H1 (cell line): Measurements from ENCODE around the gene DCN. TPM values are rescaled to one million over a fixed set of nuclear protein-coding genes. Genes with fewer than 3 reads are reported as not detected.

Experiments used
- CTCF ChIA-PET: fragments of 300-600 bp; sonication (Branson Sonifier 250); formaldehyde crosslinking; loops from one replicate; lab custom pipeline; 2021; ENCODE audit not compliant: partially characterized antibody; lab: Charles Lee
- POLR2A ChIA-PET: fragments of 300-600 bp; sonication (Branson Sonifier 250); formaldehyde crosslinking; loops from one replicate; lab custom pipeline; 2021; ENCODE audit warnings: inconsistent platforms; ENCODE audit not compliant: partially characterized antibody; lab: Charles Lee
- DNase-seq, 2 experiments: peaks; one replicate each; pipeline versions ENCODE4 v3.0.0 to v3.0.0-alpha.2; 2010 to 2022; ENCODE audit warnings: low spot score in 2 of 2, low read depth in 1 of 2, mixed read lengths in 1 of 2
- FAIRE-seq: peaks from 2 replicates; lab custom pipeline; 2011; peaks lifted over from hg19 to GRCh38; lab: Jason Lieb, UNC
- H2AFZ ChIP-seq: 2 replicates; pipeline ENCODE4 v1.8.1; 2012; ENCODE audit warnings: low read length, inconsistent platforms
- H2AK5ac ChIP-seq: 2 replicates; pipeline ENCODE4 v1.6.1; 2013; ENCODE audit warnings: low read depth, low read length
- H2BK120ac ChIP-seq: replicated peaks from 2 replicates; pipeline ENCODE3; 2013; ENCODE audit warnings: low read depth, low read length, inconsistent platforms
- H2BK12ac ChIP-seq: 2 replicates; pipeline ENCODE4 v1.6.1; 2013; ENCODE audit warnings: low read depth, low read length
- H2BK15ac ChIP-seq: 2 replicates; pipeline ENCODE4 v1.6.1; 2013; ENCODE audit warnings: low read length
- H2BK20ac ChIP-seq: 2 replicates; pipeline ENCODE4 v1.6.1; 2013; ENCODE audit warnings: low read length
- H2BK5ac ChIP-seq: 2 replicates; pipeline ENCODE4 v1.6.1; 2013; ENCODE audit warnings: low read depth, low read length
- H3K14ac ChIP-seq: 2 replicates; pipeline ENCODE4 v1.6.1; 2013; ENCODE audit warnings: inconsistent platforms; ENCODE audit not compliant: insufficient read length
- H3K18ac ChIP-seq: 2 replicates; pipeline ENCODE4 v1.6.1; 2013; ENCODE audit warnings: low read length; ENCODE audit errors: extremely low read depth
- H3K23ac ChIP-seq: 2 replicates; pipeline ENCODE4 v1.6.1; 2013; ENCODE audit warnings: inconsistent platforms; ENCODE audit not compliant: insufficient read length
- H3K23me2 ChIP-seq: 2 replicates; pipeline ENCODE4 v1.6.1; 2013; ENCODE audit warnings: low read depth, low read length
- H3K27ac ChIP-seq: 2 replicates; pipeline ENCODE4 v1.6.1; 2011; ENCODE audit warnings: low read depth, low read length, inconsistent platforms
- H3K27me3 ChIP-seq, 4 experiments: replicated peaks in 1 of 4; 1 replicate in 1 of 4; 2 replicates in 3 of 4; pipeline versions ENCODE4 v1.6.1 to v1.8.1; 2011 to 2013; ENCODE audit warnings: low read length in 3 of 4, mild to moderate bottlenecking in 3 of 4, inconsistent platforms in 2 of 4, mixed read lengths in 2 of 4, moderate library complexity in 1 of 4; ENCODE audit not compliant: control insufficient read depth in 3 of 4, insufficient read depth in 3 of 4; ENCODE audit errors: extremely low read depth in 1 of 4
- H3K36me3 ChIP-seq, 4 experiments: 2 replicates each; pipeline versions ENCODE4 v1.6.1 to v1.8.1; 2011 to 2013; ENCODE audit warnings: mild to moderate bottlenecking in 4 of 4, low read length in 3 of 4, moderate library complexity in 2 of 4, control low read depth in 1 of 4, inconsistent platforms in 1 of 4; ENCODE audit not compliant: insufficient read depth in 4 of 4, control insufficient read depth in 2 of 4
- H3K4ac ChIP-seq: replicated peaks from 2 replicates; pipeline ENCODE3; 2013; ENCODE audit warnings: low read length, low read depth, mixed read lengths, inconsistent platforms; ENCODE audit not compliant: insufficient read length
- H3K4me1 ChIP-seq, 4 experiments: replicated peaks in 1 of 4; 1 replicate in 1 of 4; 2 replicates in 3 of 4; pipeline versions ENCODE4 v1.6.1 to v1.8.1; 2011 to 2013; ENCODE audit warnings: low read length in 3 of 4, inconsistent platforms in 2 of 4, mixed read lengths in 1 of 4; ENCODE audit not compliant: insufficient read depth in 4 of 4, control insufficient read depth in 3 of 4
- H3K4me2 ChIP-seq, 2 experiments: 2 replicates each; pipeline versions ENCODE4 v1.6.1 to v1.8.1; 2011 to 2013; ENCODE audit warnings: low read depth in 2 of 2, low read length in 2 of 2, control low read depth in 1 of 2, inconsistent platforms in 1 of 2, mild to moderate bottlenecking in 1 of 2; ENCODE audit not compliant: insufficient read depth in 1 of 2
- H3K4me3 ChIP-seq, 4 experiments: fragments of 200-600, 300-600 bp in 1 of 4; sonication (generic), shearing (Covaris generic), sonication (Bioruptor Twin) in 1 of 4; 2 replicates each; pipeline versions ENCODE4 v1.5.1 to v1.8.1; 2011 to 2016; ENCODE audit warnings: low read length in 4 of 4, low read depth in 3 of 4, control low read depth in 2 of 4, inconsistent platforms in 2 of 4, mild to moderate bottlenecking in 2 of 4, mixed read lengths in 1 of 4, moderate library complexity in 1 of 4; ENCODE audit not compliant: insufficient read depth in 2 of 4; ENCODE audit errors: extremely low read depth in 1 of 4
- H3K56ac ChIP-seq: replicated peaks from 2 replicates; pipeline ENCODE3; 2013; ENCODE audit warnings: low read depth, mild to moderate bottlenecking, mixed read lengths, low read length, inconsistent platforms; ENCODE audit not compliant: insufficient read length
- H3K79me1 ChIP-seq: 2 replicates; pipeline ENCODE4 v1.6.1; 2013; ENCODE audit warnings: low read depth, low read length, control low read depth
- H3K79me2 ChIP-seq, 2 experiments: 2 replicates each; pipeline versions ENCODE4 v1.6.1 to v1.8.1; 2012 to 2013; ENCODE audit warnings: low read length in 2 of 2, mild to moderate bottlenecking in 2 of 2, inconsistent platforms in 1 of 2; ENCODE audit not compliant: insufficient read depth in 2 of 2, control insufficient read depth in 1 of 2
- H3K9ac ChIP-seq, 4 experiments: replicated peaks in 1 of 4; 1 replicate in 1 of 4; 2 replicates in 3 of 4; pipeline versions ENCODE4 v1.6.1 to v1.8.1; 2011 to 2013; ENCODE audit warnings: low read depth in 3 of 4, low read length in 3 of 4, control low read depth in 2 of 4, mild to moderate bottlenecking in 2 of 4, moderate library complexity in 2 of 4, inconsistent platforms in 1 of 4; ENCODE audit errors: extremely low read depth in 1 of 4
- H3K9me3 ChIP-seq, 2 experiments: 2 replicates each; pipeline versions ENCODE4 v1.6.1 to v1.8.1; 2012 to 2013; ENCODE audit warnings: mild to moderate bottlenecking in 2 of 2, moderate library complexity in 2 of 2, control low read depth in 1 of 2, inconsistent platforms in 1 of 2, low read depth in 1 of 2, low read length in 1 of 2, mixed read lengths in 1 of 2; ENCODE audit not compliant: insufficient read depth in 2 of 2
- H4K20me1 ChIP-seq, 2 experiments: replicated peaks in 1 of 2; 2 replicates each; pipeline versions ENCODE3 to v1.8.1; 2011 to 2013; ENCODE audit warnings: inconsistent platforms in 2 of 2, low read length in 2 of 2, mild to moderate bottlenecking in 1 of 2; ENCODE audit not compliant: insufficient read depth in 2 of 2, control insufficient read depth in 1 of 2
- H4K5ac ChIP-seq: 2 replicates; pipeline ENCODE4 v1.6.1; 2013; ENCODE audit warnings: low read length, low read depth, mixed read lengths, inconsistent platforms; ENCODE audit not compliant: insufficient read length
- H4K8ac ChIP-seq: 2 replicates; pipeline ENCODE4 v1.8.0; 2013; ENCODE audit warnings: mild to moderate bottlenecking, moderate library complexity, low read length, inconsistent platforms; ENCODE audit not compliant: insufficient read depth; ENCODE audit errors: extremely low read depth
- H4K91ac ChIP-seq: replicated peaks from 2 replicates; pipeline ENCODE3; 2013; ENCODE audit warnings: low read length, mixed read lengths, inconsistent platforms; ENCODE audit not compliant: insufficient read length
- EGR1 ChIP-seq: IDR thresholded peaks from 2 replicates; pipeline ENCODE4 v1.6.1; 2011; ENCODE audit warnings: low read depth, low read length, borderline replicate concordance
- WGBS, 2 experiments: shearing (Covaris generic) in 1 of 2; methylation state at CpG; one replicate each; pipeline versions ENCODE4 v1.1.6 to v1.1.7; 2013 to 2015; ENCODE audit warnings: low lambda C conversion rate in 2 of 2, mixed read lengths in 2 of 2, inconsistent platforms in 1 of 2, low coverage in 1 of 2, missing lambda C conversion rate in 1 of 2; ENCODE audit not compliant: insufficient replicate concordance in 2 of 2, insufficient coverage in 1 of 2, insufficient read length in 1 of 2; ENCODE audit errors: extremely low coverage in 1 of 2, missing lambda C conversion rate in 1 of 2; 5-methylcytosine and 5-hydroxymethylcytosine counted together
- polyA plus RNA-seq, 7 experiments: library from polyadenylated mRNA; depleted of rRNA in 3 of 7; stranded (reverse) in 5 of 7; unstranded in 2 of 7; fragments of >200 nt in 5 of 7; fragments of 200-250 nt in 2 of 7; gene quantifications; 1 replicate in 5 of 7; 2 replicates in 1 of 7; 4 replicates in 1 of 7; pipeline versions ENCODE4 v1.2.1 to v1.2.3, GENCODE V29; 2011 to 2013; ENCODE audit warnings: missing spikeins in 2 of 7, mixed read lengths in 2 of 7
- total RNA-seq: library from RNA; stranded (reverse); fragmentation: NEBNext Ultra II Directional; extraction: Animal tissue kit (Norgen Biotek cat#: 25700); gene quantifications from 2 replicates; pipeline ENCODE4 v1.2.1, GENCODE V29; 2021

Gene DCN
- total and polyA plus RNA-seq, 2 of the 8 experiments (the other 6 are each of a cell fraction or from before 2014, with no cell fraction given): not detected

DNA sequence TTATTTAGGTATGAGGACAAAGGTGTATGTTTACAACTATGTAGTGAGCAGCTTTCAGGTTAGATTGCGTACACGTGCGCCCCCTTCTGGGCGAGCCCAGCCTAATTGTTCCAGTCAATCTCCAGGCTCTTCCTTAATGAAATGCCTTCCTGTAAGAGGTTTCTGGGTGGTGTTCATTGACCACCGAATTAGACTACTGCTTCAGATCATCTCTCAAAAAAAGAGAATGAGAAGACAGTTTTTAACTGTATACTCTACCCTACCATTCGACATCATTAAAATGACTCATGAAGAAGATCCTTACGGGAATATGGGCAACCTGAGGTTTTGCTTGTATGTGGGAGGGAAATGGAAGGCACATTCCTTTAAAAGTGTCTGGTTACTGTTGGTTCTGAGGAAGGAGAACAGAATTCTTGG is 73.5 kb downstream of the DCN start:
- no peak overlapping the region for H2AK5ac ChIP-seq
- H3K18ac ChIP-seq: no peak overlapping the region
- 16% methylated on average over 7 of the region's 7 CpGs; no CpG with 5 or more reads in 1 of the 2 experiments for WGBS, 2 experiments
- no peak overlapping the region for H3K27ac ChIP-seq
- no peaks in the 10 kb centered on the region for H3K9me3 ChIP-seq
- no peak overlapping the region for H3K4ac ChIP-seq
- no peaks in the 10 kb centered on the region for H3K79me1 ChIP-seq
- no peak overlapping the region for H2BK20ac ChIP-seq
- no peak overlapping the region for H3K4me2 ChIP-seq
- DNase-seq (peak; percentile 69 to 90), FAIRE-seq (peak; percentile 66)
- H3K23me2 ChIP-seq: no peaks in the 10 kb centered on the region
- H2BK120ac ChIP-seq: no peak overlapping the region
- H4K91ac ChIP-seq: no peak overlapping the region
- H3K4me3 ChIP-seq: no peak overlapping the region
- CTCF ChIA-PET: interaction anchor here (0.6 to 3.5 kb wide), 42 partner anchors 9 to 246 kb away, joined by 3 to 29 read pairs (median 4); partner anchors contain the start of gene DCN
- H2BK5ac ChIP-seq: no peak overlapping the region
- no peaks in the 10 kb centered on the region for H4K20me1 ChIP-seq
- H3K4me1 ChIP-seq: no peaks in the 10 kb centered on the region
- 0 out of 2 replicates have a peak overlapping the region, but pooled peaks have one; percentile 4 for H2AFZ ChIP-seq
- H2BK12ac ChIP-seq: no peak overlapping the region
- H2BK15ac ChIP-seq: no peak overlapping the region
- H3K27me3 ChIP-seq: no peaks in the 10 kb centered on the region
- H3K79me2 ChIP-seq: no peaks in the 10 kb centered on the region
- POLR2A ChIA-PET: no interaction called here
- no peak overlapping the region for H3K23ac ChIP-seq
- H3K56ac ChIP-seq: no peak overlapping the region
- H3K9ac ChIP-seq: no peak overlapping the region
- H3K14ac ChIP-seq: no peak overlapping the region
- H3K36me3 ChIP-seq: no peaks in the 10 kb centered on the region
- H4K8ac ChIP-seq: no peak overlapping the region
- H4K5ac ChIP-seq: no peak overlapping the region
- no peak for TF ChIP-seq EGR1
